Activated T-helper 9 cell treated with anti-CD3 and anti-CD28 coated beads, Interleukin-2, amount 50 U/mL, for 16 hours (primary cell): ENCODE measurements around the gene SLC16A8.

Source experiments
- DNase-seq: peaks from one replicate; pipeline ENCODE4 v3.0.0-alpha.2; 2020; ENCODE audit warnings: low read depth

Gene SLC16A8

DNA sequence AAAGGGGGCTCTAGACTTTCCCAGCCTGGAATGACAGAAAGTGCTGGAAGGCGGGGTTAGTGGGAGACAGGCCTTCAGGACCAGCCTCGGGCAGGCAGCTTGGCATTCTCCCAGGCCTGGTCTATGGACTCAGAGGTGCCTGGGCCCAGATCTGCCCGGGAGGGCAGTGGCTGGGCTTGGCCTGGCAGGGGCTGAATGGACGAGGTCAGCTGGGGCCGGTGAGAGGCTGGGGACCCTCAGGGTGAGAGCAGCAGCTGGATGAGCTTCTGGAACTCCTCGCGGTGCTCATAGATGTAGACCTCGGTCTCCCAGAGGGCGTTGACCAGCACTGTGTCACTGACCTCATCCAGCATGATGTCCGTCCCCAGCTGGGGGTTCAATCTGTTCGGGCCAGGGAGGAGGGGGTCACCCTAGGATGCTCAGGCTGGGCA, 28.0 kb upstream of the SLC16A8 start:
- DNase-seq: no peak

DNA sequence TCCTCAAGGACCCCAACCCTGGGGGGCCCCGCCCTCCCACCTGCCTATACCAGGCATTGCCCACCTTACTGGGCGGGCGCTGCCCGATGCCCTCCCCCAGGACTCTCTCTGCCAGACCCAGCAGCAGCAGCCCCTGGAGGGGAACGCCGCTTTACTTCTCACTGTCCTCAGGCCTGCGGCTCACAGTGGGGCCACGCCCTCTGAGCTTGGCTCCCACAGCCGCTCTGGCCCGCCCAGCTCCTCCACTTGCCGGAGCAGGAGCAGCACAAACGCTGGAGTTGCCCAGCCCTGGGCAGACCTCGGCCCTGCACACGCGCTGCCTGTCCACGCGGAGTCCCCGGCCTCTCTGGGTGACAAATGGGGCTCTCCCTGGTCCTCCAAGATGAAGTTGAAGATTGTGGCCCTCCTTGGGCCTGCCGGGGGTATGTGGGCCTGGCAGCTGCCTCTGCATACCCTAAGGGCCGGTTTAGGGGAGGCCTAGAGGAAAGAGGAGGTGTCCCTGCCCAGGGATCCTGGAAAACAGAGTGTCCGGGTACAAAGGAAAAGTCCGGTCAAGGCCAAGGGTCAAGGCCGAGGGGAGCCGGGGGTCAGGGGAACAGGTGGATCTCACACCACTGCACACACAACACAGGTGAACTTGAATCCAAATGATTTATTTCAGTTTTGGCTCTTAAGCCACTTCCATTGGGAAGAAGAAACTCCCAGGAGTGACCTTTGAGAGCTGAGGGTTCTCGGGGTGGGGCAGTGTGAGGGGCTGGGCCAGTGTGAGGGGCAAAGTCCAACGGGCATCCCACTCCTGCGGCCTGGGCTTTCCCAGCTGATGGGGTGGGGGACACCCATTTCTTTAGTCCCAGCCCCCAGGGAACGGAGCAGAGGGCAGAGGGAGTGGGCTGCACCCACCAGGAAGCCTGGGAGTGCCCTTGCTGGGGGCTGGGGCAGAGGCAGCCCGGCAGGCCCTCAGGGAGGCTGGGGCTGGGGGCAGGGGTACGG, 27.2 kb upstream of the SLC16A8 start:
- no peak for DNase-seq

DNA sequence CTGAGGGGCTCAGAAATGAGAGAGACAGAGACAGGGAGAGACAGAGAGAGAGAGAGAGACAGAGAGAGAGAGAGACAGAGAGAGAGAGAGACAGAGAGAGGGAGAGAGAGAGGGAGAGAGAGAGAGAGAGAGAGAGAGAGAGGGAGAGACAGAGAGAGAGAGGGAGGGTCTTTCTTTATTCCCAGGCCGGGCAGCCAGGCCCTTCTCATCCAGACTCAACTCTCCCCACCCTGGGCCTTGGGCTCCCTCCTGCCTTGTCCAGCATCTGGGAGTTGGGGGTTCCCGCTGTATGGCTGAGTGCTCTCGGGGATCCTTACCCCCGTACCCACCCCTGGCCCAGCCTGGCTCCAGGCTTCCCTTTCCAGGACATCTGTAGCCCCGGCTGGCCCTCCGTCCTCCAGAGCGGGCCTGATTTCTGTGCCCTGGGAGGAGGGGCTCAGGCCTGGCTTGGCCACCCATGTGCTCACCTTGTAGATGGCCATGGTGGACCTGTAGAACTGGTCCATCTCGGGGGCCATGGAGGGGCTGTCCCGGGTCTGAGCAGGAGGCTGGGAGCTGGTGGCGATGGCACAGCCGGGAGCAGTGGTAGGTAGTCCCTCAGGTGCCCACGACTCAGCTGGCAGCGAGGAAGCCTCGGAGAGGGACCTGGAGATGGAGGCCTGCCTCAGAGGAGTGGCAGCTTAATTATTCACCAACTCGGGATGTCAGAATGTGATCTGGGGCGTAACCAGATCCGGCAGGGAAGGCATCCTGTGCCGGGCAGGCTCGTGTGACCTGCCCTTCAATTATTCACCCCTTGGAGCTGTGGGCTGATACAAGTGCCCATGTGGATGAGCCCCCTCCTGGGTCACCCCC, 26.3 kb upstream of the SLC16A8 start, which contains the start of gene BAIAP2L2:
Gene BAIAP2L2, minus strand, starts transcription at position 677 of the 855 bp plus-strand sequence. Its CDS starts 159 bp downstream, at position 518.
- no peak for DNase-seq

DNA sequence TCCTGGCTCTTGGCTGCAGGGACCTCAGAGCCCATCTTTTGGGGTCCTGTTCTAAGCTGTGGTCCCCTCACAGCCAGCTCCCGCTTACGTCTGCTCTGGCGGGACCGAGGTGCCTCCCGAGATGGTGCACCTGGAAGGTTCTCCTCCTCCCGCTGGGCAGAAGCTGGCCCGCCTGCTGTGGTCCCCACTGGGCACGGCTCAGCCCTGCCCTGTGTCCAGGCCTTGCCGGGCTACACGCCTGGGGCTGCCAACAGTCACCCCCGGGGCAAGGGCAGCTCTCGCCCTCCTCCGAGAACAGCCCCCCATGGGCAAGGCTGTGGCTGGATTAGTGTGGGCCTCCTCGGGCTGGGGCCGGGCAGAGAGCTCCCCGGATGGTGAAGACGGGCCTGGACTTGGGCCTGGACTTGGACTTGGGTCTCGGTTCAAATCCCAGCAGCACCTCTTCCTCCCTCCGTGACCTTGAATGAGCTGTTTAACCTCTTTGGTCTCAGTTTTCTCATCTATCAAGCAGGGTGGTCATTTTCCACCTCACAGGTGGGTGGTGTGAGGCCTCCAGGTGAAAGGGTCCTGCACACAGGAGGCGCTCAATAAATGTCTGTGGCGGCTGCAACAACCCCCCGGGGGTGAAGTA, 25.5 kb upstream of the SLC16A8 start:
- no peak for DNase-seq

DNA sequence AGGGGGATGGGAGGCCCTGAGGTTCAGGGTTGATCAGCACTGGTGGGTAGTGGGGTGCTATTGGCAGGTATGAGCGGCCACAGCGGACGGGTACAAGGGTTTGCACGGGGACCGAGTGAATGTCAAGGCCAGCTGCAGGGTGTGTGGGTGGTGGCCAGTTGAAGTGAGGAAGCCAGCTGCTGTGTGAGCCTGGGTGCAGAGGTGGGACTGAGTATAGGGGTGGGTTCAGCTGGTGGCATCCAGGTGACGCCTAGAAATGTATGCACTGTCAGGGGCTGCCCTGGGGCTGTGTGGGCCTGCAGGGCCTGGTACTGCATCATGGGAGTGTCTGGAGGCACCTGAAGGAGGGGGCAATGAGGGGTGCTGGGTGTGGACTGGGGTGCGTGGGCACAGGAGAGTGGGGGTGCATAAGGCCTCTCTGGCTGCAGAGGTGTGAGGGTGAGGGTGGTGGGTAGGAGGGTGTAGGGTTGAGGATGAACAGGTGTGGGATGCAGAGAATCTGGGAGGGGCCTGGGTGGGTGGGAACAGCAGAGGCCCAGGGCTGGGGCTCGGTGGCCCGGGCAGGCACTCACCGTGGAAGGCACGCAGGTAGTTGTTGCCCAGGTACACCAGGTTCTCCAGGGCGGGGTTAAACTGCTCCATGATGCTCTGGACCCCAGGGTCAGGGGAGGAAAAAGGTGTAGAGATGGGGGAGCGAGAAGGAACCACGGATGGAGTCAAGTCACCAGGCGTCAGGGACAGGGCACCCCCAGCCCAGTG, 24.8 kb upstream of the SLC16A8 start:
- DNase-seq: no peak

DNA sequence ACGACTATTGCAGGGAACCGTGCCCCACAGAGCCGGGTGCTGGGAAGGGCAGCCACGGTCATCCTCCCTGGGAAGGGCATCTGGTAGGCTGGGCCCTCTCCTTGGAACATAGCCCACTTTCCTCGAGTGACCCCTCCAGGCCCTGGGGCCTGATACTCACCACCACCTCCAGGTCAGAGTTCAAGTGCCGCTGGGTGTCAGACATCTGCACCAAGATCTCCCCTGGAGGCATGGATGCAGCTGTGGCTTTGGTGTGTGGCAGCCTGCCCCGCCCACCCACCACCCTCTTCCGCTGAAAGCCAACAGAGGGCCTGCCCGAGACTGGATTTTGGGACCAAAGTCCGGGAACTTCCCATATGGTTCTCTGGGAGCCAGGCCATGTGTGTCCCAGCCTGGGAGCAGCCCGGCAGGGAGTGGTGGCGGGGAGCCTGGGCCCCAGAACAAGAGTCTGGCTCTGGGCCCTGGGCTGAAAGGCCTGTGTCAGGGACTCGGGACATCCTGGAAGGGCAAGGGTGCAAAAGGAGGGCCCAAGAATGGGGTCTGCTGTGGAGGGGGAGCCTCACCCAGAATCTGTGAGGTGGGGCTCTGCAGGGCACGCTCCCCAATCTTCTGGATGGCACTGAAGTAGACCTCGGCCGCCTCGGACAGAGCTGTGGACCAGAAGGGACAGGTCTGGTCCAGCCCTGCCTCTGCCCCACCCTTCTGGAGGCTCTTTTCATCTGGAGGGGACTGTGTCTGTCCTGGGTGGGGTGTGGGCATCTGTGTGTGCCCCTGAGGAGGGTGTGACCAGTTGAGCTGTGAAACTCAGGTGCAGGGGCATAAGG, 23.9 kb upstream of the SLC16A8 start:
- DNase-seq: no peak

DNA sequence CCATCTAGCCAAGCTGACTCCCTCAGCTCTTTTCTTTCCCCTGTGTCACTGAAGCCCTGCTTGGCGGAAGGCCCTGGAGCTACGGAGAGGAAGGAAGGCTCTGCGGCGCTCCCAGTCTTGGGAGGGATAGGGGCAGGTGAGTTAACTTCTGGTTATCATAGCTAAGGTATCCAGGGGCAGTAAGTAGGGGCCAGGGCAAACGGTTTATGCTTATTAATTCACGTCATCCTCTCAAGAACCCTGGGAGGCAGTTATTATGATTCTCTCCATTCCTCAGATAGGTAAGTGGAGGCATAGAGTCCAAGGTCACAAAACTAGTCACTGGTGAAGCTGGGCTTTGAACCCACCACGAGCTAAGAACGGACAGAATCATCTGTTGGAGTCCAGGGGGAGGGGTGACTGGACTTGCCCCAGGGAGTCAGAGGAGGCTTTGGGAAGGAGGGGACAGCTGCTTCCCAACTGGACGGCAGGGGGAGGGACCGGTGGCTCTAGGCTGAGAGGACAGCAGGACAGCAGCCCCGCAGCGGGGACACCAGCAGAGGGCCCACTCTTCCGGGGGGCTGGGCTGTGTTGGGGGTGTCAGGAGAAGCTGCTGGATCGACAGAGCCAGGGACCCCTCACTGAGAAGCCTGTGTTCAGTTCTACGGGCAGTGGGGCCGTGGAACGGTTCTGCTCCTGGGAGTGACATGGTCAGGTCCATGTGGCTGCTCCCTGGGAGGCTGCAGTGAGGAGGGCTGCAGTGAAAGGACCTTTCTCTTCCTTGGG, 23.0 kb upstream of the SLC16A8 start:
- DNase-seq: no peak

DNA sequence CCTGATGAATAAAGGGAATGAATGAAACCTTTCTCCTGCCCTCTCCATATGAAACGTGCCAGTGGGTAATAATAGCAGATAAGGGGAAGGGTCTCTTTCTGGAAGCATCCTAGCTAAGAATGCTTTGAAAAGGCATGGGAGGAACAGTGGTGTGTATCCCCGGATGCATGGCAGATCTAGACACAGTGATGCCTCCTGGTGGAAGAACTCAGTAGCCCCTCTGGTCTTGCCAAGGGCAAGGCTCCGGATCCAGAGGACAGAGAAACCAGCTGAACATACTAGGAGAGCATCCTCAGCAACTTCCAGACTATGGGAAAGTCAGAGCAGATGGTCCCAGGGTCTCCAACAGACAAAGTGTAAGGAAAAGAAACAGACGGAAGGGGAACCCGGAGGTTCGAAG, 20.1 kb upstream of the SLC16A8 start:
- no peak for DNase-seq

DNA sequence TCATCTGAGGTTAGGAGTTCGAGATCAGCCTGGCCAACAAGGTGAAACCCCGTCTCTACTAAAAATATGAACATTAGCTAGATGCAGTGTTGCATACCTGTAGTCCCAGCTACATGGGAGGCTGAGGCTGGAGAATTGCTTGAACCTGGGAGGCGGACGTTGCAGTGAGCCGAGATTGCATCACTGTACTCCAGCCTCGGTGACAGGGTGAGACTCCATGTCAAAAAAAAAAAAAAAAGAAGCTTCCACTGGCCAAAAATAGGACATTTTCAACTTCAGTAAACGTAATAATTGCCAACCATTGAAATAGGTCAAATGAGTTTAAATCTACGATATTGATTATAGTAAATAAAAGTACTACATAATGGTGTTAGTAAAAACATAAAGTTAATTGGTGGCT, 19.7 kb upstream of the SLC16A8 start:
- DNase-seq: no peak

DNA sequence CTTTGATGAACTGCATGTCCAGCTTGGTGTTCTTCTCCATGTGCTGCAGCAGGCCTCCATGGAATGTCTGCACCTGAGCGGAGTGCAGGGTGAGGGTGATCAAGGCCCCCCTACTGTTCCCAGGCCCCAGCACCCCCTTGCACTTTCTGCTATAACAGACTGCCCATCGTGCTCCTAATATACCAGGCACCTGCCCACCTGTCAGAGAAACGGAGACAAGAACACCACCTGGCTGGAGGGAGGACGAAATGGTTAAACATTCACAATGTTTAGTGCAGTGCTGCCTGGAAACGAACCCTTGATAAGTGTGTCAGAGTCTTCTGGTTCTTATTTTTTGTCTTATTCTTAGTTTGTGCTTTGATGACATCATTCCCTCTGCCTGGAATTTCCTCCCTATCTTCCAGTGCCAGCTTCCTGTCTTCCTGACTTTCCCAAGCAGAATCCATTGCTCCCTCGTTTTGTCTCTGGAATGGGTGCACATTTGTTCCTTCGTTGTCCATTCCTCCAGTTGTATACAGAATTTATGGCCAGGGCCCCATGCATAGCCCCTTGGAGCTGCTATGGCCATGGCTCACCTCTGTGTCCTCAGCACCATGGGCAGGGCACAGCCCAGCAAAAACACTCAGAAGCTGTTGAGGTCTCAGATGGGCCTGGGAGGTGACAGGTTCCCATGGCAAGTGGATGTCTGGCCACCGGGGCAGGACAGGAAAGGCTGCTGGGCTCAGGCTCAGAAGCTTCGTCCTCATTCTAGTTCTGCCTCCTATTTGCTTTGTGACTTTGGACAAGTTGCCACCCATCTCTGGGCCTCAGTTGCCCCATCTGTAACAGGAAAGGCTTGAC, 14.6 kb upstream of the SLC16A8 start:
- no peak for DNase-seq

DNA sequence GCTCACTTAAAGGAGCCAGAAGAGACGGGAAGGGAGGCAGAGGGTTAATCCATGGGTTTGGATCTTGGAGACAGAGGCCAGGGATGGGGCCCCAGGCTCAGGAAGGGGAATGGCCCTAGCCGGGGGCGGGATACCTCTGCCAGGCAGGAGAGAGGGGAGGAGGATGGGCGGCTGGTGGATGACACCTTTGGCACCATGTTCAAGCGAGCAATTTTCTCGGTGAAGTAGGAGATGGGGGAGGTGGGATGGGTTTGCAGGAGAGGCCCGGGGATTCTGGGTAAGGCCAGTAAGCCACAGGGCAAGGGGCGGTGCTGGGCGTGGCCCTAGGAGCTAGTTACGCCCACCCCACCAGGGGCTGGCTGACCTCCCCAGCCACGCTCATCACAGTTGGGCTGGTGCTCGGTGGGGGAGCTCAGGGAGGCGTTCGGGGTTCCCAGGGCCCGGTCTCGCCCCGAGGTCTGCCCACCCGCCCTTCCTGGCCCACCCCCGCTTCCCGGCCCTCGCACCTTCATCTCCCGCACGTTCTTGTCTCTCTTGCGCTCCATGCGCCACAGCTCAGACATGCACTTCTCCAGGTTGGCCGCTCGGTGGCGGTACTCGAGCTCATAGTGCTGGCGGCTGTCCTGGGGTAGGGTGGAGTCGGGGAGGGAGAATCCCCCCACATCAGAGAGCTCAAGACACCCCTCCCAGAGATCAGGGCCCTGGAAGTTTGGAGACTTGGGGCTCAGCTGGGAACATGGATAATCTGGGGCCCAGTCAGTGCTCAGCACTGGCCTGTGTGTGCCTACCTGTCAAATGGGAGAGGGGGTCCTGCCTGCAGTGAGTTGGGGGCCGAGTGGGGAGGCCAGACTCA, 13.8 kb upstream of the SLC16A8 start:
- DNase-seq: no peak

DNA sequence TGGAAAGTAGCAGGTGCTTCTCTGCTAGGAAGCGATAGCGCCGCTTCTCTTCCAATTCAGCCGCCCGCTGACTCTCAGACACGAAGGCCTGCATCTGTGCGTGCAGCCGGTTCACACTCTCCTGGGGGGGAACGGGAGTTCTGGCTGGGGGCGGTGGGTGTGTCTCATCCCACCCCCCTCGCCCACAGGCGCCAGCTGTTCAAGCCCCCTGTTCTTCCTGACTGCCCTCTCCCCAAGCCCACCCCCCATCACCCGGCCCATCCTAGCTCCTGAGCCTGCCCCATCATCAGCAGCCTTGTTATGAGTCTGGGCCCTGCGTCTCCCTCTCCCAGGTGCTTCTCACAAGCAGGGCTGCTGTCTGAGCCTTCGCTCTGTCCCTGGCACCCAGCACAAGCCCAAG, 13.1 kb upstream of the SLC16A8 start:
- no peak for DNase-seq

DNA sequence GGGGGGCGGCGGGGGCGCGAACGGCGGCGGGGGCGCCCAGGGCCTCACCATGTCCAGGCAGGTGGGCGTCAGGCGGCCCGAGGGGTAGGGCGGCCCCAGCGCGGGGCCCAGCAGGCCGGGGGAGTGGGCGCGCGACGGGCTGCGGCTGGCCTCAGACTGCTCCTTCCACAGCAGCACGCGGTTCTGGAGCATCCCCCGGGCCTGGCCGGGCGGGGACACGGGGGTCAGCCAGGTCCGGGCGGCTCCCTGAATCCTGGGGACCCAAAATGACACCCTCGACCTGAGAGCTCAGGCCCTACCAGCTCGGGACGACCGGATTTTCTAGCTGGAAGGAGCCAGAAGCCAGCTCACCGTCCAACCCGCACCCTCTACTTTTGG, 5.5 kb upstream of the SLC16A8 start:
- DNase-seq: no peak

DNA sequence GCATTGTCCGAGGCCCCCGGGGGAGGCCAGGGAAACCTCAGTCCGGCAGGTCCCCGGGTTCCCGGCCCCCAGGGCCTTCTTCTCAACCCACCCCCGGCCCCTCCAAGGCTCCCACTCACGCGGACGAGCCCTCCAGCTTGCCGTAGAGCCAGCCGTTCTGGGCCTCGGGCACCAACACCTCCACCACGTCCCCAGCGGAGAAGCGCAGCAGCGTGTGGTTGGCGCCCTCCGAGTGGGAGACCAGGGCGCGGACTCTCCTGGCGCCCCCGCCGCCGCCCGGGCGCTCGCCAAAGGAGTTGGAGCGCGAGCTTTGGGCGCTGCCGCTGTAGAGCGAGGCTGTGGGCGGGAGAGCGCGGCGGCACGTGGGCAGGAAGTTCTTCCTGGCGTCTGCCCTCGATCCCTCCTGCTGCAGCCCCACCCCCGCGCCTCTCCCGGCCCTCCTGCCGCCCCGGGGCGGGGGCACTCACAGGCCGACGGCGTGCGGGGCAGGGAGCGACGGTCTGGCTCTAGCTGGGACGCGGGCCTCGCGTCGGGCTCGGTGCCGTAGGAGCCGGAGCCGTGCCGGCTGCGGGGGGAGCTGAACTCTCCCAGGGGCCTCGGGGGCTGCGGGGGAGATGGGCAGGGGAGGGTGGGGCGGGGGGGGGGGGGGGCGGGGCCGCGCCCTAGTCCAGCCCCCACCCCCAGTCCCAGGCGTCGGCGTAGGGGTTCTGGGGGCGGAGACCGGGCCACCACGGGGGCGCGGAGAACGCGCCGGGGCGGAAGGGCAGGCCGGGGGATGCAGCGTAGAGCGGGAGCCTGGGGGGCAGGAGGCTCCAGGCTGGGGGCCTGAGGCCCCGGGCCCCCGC, 4.9 kb upstream of the SLC16A8 start:
- no peak for DNase-seq

DNA sequence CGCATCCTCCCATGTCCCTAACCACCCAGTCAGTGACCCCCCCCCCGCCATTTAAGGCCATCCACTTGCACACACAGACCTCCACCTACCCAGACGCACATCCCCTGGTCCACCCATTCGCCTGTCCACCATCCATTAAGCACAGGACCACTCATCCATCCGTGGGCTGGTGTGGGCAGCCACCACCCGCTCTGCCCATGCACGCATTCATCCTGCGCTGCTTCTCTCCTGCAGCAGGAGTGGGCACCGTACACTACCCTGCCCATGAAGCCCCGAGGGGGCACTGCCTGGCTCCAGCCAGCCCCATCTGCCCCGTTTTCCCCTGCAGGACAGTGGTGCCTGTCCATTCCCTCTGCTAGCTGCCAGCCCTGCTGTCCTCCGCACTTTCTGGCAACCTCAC, 3.9 kb upstream of the SLC16A8 start:
- DNase-seq: no peak

DNA sequence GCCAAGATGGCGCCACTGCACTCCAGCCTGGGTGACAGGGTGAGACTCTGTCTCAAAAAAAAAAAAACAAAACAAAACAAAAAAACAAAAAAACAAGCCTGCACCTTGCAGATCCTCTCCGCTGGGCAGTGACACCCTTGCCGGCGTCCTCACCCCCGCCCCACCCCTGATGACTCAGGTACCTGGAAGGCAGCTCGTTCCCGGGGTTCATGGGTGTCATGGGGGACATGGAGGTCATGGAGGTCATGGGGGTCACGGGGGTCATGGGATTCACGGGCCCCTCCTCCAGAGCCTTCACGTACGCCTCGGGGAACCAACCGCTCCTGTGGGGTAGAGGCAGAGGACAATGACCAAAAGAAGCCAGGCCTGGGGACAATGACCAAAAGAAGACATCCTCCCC, 3.0 kb upstream of the SLC16A8 start:
- DNase-seq: no peak
